Measurements from ENCODE around the gene SLC17A5.
"Not testable (repeated sequence)": the region's sequence is repeated elsewhere in the genome, so short reads cannot be mapped to it uniquely, and the experiment has no call there.

Gene SLC17A5

GRCh38 chr6:73566486-73566871, 87.3 kb downstream of the SLC17A5 start:
- not testable (repeated sequence) for DNase-seq (ENCODE audit: low read depth)

DNA sequence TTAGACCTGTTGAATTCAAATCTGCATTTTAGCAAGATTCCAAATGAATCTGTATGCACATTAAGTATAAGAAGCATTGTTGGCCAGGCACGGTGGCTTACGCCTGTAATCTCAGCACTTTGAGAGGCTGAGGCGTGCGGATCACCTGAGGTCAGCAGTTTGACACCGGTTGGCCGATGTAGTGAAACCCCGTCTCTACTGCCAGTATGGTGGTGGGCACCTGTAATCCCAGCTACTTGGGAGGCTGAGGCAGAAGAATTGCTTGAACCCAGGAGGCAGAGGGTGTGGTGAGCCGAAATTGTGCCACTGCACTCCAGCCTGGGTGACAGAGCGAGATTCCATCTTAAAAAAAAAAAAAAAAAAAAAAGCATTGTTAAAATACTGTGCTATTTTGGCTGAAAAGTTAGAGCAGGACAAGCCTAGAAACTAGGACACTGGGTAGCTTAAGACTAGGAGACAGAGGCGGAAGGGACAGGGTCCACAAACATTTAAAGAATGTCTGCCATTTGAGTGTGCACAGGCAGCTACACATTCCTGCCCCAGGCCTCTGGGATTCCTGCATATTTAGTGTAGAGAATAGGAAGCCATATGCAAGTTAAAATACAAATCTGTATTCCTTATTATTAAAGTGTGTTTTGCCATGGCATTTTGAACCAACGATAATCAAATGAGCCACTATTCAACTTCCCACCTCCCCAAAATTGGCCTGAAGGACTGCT, 87.9 kb downstream of the SLC17A5 start:
- DNase-seq (ENCODE audit: low read depth), result no peak

DNA sequence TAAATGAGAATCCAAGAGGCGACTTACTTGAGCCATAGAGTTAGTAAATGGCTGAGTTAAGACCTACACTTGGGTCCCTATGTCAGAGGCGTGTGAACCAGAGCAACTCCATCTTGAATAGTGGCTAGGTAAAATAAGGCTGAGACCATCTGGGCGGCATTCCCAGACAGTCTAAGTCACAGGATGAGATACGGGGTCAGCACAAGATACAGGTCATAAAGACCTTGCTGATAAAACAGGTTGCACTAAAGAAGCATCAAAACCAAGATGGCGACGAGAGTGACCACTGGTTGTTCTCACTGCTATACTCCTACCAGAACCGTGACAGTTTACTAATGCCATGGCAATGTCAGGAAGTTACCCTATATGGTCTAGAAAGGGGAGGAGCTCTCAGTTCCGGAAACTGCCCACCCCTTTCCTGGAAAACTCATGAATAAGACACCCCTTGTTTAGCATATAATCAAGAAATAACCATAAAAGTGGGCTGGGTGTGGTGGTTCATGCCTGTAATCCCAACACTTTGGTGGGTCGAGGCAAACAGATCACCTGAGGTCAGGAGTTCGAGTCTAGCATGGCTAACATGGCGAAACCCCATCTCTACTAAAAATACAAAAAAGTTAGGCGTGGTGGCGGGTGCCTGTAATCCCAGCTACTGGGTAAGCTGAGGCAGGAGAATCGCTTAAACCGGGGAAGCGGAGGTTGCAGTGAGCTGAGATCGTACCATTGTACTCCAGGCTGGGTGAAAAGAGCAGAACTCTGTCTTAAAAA, 89.0 kb downstream of the SLC17A5 start:
- no peak for DNase-seq (ENCODE audit: low read depth)

- DNase-seq (ENCODE audit: low read depth), result no peak
Observed at GRCh38 chr6:73562558-73562957, 91.2 kb downstream of the SLC17A5 start.

DNA sequence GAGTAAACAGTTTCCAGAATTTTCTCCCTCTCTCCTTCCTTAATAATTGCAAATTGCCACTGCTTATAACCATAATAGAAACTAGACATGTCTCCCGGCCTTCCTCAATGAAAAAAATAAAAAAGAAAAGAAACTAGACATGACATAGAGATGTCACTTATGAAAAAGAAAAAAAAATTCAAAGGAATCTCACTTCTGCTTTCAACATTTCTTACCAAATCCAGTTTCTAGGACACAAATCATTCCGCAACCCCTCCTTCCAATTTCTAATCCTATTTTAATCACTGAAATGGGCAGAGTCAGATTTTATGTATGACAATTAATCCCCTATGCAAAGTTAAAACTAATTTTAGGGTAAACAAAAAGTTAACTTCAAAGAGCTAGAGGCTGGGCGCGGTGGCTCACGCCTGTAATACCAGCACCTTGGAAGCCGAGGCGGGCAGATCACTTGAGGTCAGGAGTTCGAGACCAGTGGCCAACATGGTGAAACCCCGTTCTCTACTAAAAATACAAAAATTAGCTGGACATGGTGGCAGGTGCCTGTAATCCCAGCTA, 92.9 kb downstream of the SLC17A5 start:
- DNase-seq (ENCODE audit: low read depth), result no peak

GRCh38 chr6:73560182-73560732, 93.5 kb downstream of the SLC17A5 start:
- DNase-seq (ENCODE audit: low read depth), result no peak

GRCh38 chr6:73559399-73559794, 94.4 kb downstream of the SLC17A5 start:
- DNase-seq (ENCODE audit: low read depth), result not testable (repeated sequence)

GRCh38 chr6:73558624-73559398, 95.0 kb downstream of the SLC17A5 start:
- DNase-seq (ENCODE audit: low read depth), result no peak

- no peak for DNase-seq (ENCODE audit: low read depth)
Observed at GRCh38 chr6:73556836-73557235, 97.0 kb downstream of the SLC17A5 start.

GRCh38 chr6:73555380-73555949, 98.3 kb downstream of the SLC17A5 start:
- DNase-seq (ENCODE audit: low read depth), result not testable (repeated sequence)

- not testable (repeated sequence) for DNase-seq (ENCODE audit: low read depth)
Observed at GRCh38 chr6:73551115-73551514, 102.7 kb downstream of the SLC17A5 start.

GRCh38 chr6:73548458-73549446, 105.0 kb downstream of the SLC17A5 start:
- DNase-seq (ENCODE audit: low read depth), result peak; percentile 22

DNA sequence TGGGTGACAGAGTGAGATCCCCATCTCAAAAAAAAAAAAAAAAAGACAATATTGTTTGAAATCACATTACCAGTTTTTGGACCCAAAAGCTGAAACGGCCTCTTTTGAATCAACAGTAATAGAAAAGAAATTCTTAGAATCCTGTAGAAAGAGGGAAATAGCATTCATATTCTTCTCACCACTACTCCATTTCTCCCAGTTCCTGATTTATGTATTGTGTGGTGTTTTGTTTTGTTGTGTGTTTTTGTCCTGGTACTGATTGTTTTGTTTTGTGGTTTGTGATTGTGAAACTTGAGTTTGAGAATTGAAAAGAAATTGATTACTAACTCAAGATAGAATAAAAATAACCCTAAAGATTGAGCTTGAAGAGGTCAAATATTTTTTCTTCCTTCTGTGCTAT, 106.8 kb downstream of the SLC17A5 start:
- no peak for DNase-seq (ENCODE audit: low read depth)
